ENCODE data around the gene CDH3. TPM values are rescaled to one million over a fixed set of nuclear protein-coding genes. Genes with fewer than 3 reads are reported as not detected.

Gene CDH3
- polyA plus RNA-seq, 1 donor: 0.57 TPM

- no peak for DNase-seq (ENCODE audit: low read depth)
These were observed 6.0 kb downstream of the CDH3 start for GRCh38 chr16:68651136-68651535.

- DNase-seq (ENCODE audit: low read depth): no peak
These were observed 7.5 kb downstream of the CDH3 start for GRCh38 chr16:68652659-68653058.

- no peak for DNase-seq (ENCODE audit: low read depth)
These were observed 10.7 kb downstream of the CDH3 start for GRCh38 chr16:68655806-68656205.

- DNase-seq (ENCODE audit: low read depth): no peak
These were observed 11.6 kb downstream of the CDH3 start for GRCh38 chr16:68656751-68657150.

GRCh38 chr16:68658341-68658973 is 13.3 kb downstream of the CDH3 start:
- DNase-seq (ENCODE audit: low read depth): no peak

- no peak for DNase-seq (ENCODE audit: low read depth)
These were observed 13.9 kb downstream of the CDH3 start for GRCh38 chr16:68658974-68659360.

- DNase-seq (ENCODE audit: low read depth): no peak
These were observed 14.6 kb downstream of the CDH3 start for GRCh38 chr16:68659412-68660358.

- no peak for DNase-seq (ENCODE audit: low read depth)
These were observed 15.3 kb downstream of the CDH3 start for GRCh38 chr16:68660359-68660795.

- DNase-seq (ENCODE audit: low read depth): no peak
These were observed 16.9 kb downstream of the CDH3 start for GRCh38 chr16:68662035-68662434.

GRCh38 chr16:68664297-68664696 is 19.2 kb downstream of the CDH3 start:
- no peak for DNase-seq (ENCODE audit: low read depth)

GRCh38 chr16:68665501-68665900 is 20.4 kb downstream of the CDH3 start:
- DNase-seq (ENCODE audit: low read depth): no peak

- no peak for DNase-seq (ENCODE audit: low read depth)
These were observed 23.2 kb downstream of the CDH3 start for GRCh38 chr16:68668266-68668665.

- no peak for DNase-seq (ENCODE audit: low read depth)
These were observed 31.2 kb downstream of the CDH3 start for GRCh38 chr16:68676113-68676860.

- DNase-seq (ENCODE audit: low read depth): no peak
These were observed 35.9 kb downstream of the CDH3 start for GRCh38 chr16:68681038-68681437.

GRCh38 chr16:68685685-68686478 is 40.8 kb downstream of the CDH3 start:
- no peak for DNase-seq (ENCODE audit: low read depth)

- DNase-seq (ENCODE audit: low read depth): no peak
These were observed 41.8 kb downstream of the CDH3 start for GRCh38 chr16:68686905-68687304.

- DNase-seq (ENCODE audit: low read depth): no peak
These were observed 44.8 kb downstream of the CDH3 start for GRCh38 chr16:68689921-68690320.

GRCh38 chr16:68695575-68695974 is 50.5 kb downstream of the CDH3 start:
- no peak for DNase-seq (ENCODE audit: low read depth)

- DNase-seq (ENCODE audit: low read depth): no peak
These were observed 51.4 kb downstream of the CDH3 start for GRCh38 chr16:68696514-68696913.

GRCh38 chr16:68698091-68698490 is 53.0 kb downstream of the CDH3 start:
- no peak for DNase-seq (ENCODE audit: low read depth)

- DNase-seq (ENCODE audit: low read depth): no peak
These were observed 55.0 kb downstream of the CDH3 start for GRCh38 chr16:68700120-68700519.

Measured in forelimb muscle (tissue), 1 donor.